HG03196 (cell line): ENCODE data around the gene COP1.
"Not testable (repeated sequence)": the region's sequence is repeated elsewhere in the genome, so short reads cannot be mapped to it uniquely, and the experiment has no call there.

Source experiments
- ATAC-seq: cut with Tn5 transposase; IDR thresholded peaks from one replicate; pipeline ENCODE4 v1.9.1; 2021; ENCODE audit not compliant: unreplicated experiment

COP1 gene

DNA sequence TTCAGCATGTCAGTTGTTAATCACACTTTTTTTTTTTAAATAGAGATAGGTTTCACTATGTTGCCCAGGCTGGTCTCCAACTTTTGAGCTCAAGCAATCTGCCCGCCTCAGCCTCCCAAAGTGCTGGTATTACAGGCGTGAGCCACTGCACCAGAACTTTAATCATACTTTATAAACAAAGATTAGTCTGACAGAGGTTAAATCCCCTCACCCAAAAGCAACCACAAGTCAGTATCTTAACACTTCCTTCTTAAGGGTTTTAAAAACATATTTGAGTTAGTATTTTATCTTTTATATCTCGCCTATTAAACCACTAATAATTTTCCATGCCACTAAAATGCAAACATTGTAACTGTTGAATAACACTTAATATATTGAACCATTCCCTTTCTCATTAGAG, 70.2 kb downstream of the COP1 start:
- ATAC-seq = no peak

DNA sequence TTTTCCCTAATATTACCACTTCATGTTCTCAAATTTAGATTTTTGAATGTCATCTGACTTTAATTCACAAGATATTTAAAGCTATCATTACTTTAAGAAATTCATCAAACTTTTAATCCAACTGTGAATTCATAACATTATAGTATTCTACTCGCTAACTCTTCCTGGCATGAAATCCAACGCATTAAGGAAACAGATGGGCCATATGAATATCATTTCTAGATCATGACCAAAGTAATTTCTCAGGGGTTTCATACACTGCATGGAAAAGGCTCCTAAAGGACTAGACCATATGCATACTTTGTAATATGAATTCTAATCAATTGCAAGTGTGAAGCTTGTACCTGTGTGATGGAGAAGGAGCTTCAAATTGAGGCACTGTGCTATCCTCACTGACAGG, 72.4 kb downstream of the COP1 start:
- ATAC-seq = no peak

DNA sequence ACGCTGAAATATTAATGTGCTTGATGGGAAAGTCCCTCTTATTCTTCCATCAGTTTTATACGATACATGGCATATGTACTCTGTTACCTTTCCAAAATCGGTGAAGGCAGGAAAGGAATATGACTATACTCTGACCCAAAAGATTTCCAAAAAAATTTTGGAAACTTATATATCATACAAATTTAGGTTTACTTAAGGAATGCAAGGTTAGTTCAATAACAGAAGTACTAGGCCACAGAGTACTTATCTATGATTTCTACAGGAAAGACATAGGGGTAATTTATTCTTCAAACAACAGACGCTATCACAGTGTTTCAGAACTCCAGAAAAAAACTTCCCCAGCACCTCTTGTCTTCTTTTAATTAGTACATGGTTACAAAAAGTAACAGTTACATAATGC, 84.8 kb downstream of the COP1 start:
- ATAC-seq = no peak

DNA sequence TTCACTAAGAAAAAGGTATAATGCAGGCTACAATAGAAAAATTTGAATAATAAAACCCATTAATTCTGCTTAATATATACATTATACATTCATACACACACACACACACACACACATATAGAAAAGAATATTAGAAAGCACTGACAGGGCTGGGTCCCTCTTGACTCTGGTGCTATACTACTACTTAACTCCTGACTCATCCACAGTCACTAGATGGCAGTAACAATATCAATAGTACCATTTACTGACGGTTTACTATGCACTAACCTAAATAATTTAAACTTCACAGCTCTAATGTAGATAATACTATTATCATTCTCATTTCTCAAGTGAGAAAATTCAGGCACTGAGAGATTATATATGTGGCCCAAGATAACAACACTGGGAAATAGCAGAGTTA, 87.5 kb downstream of the COP1 start:
- no peak for ATAC-seq

DNA sequence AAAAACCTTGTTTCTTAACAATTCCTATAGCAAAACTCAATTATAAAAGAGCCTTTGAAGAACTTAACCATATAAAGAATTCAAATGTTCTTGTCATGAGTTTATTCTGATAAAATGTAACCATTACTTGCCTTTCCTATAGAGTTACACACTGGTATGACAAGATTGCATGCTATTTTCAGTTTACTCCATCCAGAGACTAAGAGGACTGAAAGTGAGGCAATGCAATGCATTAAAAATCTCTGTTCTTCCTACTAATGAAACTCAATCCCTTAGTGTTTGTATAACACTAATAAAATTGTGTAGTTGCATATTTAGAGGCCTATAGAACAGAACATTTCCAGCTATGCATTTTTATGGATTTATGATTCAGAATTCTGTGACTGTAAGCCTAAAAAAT, 88.1 kb downstream of the COP1 start:
- ATAC-seq = no peak

DNA sequence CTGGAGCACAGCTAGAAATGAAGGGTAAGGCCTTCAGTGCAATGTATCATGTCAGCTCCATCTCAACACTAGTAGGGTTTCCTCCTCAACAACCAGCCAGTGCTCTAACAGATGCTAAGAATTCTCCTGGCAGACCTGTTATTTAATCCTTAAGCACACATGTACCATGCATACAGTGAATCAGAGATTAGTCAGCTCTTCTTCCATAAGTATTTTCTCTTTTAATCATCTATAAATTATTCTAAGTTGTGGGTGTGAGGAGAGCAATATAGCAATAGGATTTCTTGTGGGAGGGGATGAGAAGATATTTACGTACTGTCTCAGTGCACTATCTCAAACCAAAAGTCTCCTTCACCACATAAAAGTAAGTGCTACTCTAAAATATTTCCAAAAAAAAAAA, 95.3 kb downstream of the COP1 start:
- no peak for ATAC-seq

DNA sequence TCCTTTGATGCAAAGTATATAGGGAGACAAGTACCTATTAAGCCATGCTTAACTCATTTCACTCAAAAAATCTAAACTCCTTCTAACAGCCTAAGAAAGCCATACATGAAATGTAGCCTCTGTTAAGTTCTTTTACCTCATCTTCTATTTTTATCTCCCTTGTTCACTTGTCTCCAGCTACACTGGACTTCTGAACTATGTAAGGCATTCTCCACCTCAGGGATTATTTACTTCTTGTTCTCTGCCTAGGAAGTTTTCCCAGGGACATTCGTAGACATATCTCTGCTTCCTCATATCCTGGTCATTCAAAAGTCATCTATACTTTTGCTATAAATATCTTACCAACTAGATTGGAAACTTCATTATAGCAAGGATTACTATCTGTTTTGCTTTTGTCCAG, 96.9 kb downstream of the COP1 start:
- no peak for ATAC-seq

DNA sequence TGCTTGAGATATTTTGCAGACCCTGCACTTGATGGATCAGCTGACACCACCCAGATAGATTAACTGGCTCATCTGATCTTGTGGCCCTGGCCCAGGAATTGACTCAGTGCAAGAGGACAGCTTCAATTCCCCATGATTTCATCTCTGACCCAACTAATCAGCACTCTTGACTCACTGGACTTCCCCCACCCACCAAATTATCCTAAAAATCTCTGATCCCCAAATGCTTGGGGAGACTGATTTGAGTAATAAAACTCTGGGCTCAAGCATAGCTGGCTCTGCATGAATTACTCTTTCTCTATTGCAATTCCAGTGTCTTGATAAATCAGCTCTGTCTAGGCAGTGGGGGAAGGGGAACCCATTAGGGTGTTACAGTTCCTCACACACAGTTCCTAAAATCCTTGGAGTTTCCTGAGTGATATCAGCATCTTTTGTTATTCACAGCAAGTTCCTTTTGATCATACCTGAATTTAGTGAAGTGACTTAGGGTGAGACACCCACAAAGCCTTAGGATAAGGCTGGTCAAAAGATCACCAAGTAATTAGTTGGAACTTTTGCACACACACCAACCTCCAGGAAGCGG, 104.2 kb downstream of the COP1 start:
- no peak for ATAC-seq

DNA sequence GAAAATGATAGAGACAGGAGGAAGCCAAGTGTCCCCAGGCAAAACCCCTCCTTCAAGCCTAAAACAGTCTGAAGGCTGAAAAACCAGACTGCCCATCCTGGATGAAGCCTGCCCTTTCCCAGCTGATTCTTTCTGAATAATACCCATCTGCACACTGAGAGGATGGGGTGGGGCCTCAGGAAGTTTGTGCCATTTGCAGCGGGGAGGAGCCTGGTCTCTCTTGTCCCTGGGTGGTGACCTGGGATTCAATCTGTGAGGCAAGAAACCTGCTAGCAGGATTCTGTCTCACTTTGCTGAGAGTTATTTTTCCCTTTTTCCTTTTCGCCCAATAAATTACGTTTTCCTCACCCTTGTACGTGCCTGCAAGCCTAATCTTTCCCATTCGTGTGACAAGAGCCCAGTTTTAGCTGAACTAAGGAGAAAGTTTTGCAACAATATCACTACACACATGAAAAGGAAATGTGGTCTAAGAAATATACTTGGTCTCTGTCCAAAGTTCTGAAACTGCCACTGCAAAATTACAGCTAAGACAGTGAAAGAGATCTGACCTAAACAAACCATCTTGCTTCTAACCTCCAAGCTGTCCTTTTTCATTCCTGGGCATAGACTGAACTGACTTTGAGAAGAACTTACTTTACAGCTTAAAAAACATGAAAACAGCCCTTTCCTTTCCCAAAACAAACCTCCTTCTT, 105.0 kb downstream of the COP1 start:
- no peak for ATAC-seq

DNA sequence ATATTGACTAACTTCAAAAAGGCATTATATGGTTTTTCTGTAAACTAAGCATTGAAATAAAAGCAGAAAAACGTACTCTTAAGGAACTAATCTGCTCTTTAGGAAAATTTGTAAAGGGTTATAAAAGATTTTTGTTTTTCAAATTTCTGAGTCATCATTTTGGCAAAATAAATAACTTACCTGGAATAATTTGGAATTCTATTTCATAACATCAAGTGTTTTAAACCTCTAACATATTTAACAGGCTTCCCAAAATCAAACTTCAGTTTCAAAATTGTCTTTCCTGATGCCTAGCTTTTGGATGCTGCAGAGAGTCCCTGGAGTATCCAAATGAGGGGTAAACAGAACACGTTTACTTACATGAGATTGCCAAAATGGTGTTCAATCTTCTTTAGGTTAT, 108.5 kb downstream of the COP1 start:
- no peak for ATAC-seq

DNA sequence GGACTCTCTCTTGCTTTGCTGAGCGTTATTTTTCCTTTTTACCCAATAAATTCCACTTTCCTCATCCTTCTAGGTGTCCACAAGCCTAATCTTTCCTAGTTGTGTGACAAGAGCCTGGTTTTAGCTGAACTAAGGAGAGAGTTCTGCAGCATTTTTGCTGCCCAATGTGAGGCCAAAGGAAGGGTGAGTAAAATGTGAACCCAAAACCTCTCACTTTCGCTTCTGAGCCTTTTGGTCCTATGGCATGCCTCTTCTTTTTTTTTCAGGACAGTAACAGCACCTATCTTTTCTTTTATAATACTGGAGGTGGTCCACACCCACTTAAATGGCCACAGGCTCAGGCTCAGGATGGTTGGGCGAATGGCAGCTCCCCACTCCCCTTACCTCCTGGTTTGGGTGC, 111.1 kb downstream of the COP1 start:
- no peak for ATAC-seq

DNA sequence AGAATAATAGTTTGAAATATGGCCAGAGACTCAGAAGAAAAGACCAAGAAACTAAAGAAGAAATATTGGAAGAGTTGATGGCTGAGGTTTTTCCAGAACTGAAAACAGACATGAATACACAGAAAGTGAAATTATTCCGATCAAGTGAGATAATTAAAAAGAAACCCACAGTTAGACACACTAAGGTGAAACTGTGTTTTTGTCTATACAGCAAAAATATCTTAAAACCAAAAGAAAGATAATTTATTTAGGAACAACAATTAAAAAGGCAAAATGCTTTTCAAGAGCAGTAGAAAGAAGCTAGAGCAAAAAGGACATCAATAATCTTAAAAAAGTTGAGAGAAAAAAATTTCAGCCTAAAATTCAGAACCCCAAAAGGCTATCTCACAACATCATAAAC, 116.3 kb downstream of the COP1 start:
- no peak for ATAC-seq

DNA sequence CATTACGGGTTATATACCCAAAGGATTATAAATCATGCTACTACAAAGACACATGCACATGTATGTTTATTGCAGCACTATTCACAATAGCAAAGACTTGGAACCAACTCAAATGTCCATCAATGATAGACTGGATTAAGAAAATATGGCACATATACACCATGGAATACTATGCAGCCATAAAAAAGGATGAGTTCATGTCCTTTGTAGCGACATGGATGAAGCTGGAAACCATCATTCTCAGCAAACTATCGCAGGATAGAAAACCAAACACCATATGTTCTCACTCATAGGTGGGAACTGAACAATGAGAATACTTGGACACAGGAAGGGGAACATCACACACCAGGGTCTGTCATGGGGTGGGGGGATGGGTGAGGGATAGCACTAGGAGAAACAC, 119.3 kb downstream of the COP1 start:
- ATAC-seq = not testable (repeated sequence)

DNA sequence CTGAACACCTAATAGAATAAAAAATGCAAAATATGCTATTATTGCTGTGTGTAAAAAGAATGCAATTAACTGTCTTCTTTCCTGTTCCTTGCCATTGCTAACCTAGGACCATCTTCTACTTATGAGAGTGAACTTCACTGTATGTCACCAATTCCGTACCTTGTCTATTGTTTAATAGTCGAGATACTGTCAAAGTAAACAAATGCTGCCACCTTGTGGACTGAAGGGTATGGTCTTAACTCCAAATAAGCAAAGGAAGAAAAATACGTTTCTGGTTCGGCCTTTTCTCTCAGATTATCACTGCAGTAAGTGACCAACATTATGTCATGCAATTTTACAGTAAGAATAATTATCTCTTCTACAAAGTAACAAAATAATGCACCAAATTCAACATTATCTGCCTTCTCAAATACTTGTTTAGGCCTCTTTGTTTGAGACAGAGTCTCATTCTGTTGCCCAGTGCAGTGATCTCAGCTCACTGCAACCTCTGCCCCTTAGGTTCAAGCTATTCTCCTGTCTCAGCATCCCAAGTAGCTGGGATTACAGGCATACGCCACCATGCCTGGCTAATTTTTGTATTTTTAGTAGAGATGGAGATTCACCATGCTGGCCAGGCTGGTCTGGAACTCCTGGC, 133.4 kb downstream of the COP1 start:
- ATAC-seq = no peak

DNA sequence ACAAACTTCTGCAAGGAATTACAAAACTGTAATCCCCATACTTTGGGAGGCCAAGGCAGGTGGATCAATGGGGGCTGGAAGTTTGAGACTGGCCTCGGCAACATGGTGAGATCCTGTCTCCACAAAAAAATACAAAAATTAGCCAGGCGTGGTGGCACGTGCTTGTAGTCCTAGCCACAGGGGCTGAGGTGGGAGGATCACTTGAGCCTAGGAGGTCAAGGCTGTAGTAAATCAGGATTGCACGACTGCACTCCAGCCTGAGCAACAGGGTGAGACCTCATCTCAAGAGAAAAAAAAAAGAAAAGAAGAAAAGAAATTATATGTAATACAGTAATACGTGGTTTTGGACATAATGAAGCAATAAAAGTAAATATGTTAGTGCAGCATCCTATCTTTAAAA, 138.2 kb downstream of the COP1 start:
- ATAC-seq = no peak

DNA sequence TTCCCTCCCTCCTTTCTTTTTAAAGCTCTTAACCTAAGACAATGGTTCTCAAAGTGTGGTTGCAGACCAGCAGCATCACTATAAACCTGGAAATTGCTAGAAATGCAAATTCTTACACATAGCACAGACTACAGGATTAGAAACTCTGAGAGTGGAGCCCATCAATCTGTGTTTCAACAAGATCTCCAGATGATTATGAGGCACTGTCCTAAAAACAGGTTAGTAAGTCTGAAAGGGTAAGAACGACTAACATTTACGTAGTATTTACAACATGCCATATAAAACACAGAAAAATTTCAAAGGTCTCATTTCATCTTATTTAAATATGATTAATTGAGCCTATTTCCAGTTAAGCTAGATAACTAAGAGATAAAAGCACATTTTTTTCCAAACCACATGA, 138.8 kb downstream of the COP1 start:
- ATAC-seq = no peak

DNA sequence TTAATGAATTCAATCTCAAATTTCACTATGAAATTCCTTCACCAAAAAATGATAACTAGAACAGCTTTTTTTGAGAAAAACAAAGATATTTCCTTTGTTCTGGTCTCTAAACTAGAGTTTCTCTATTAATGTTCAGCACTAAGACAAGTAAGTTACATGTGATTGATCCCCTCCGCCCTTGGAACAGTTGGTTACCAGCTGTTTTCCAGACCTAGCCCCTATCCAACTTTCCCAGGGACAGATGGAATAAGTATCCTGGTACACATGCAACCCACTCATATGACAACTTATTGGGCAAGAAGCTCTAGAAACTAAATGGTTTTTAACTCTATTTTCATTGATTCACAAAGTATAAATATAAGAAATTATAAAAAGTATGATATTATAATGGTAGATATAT, 140.4 kb downstream of the COP1 start:
- ATAC-seq = no peak

DNA sequence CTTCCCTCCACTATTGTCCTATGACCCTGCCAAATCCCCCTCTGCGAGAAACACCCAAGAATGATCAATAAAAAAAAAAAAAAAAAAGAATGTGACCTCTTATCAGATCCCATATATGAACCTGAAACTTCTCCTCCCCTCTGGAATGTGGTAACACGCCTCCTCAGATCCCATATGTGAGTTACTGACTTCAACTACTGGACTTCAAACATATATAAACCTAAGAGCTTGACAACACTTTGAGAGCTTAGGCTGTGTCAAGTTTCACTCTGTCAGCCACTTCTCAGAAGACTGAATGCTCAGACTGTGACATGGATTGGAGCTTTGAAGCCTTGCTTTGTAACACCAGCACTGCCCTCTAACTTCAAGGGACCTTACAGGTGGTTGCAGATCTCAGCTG, 148.4 kb downstream of the COP1 start:
- no peak for ATAC-seq

DNA sequence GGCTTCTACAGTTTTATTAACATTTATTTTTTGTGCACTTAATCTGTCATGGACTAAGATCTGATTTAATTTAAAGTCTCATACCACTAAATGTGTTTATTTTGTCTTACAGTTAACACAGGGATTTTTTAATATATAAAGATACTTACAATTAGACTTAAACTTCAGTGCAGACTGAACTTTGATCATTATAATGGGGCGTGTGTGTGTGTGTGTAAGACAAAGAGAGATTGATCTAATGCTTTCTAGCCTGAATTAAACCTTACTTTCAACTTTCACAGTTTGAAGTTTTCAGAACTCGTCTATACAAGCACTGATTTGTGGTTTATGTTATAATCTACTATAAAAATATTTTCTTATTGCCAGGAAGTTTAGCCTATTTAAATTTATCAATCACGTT, 150.8 kb downstream of the COP1 start:
- ATAC-seq = no peak

DNA sequence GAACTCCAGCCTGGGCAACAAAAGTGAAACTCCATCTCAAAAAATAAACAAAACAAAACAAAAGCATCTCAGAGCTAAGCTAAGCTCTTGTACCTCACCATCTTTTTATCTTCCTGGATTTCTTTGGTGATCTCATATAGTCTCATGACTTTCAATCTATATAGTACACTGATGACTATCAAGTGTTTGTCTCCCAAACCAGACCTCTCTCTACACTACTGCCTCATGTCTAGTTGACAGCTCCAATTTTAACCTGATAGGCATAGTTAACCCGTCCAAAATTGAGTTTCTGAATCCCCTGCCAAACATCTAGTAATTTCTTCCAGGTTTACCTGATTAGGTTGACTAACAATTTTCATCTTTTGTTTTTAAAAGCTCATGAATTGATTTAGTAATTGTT, 151.7 kb downstream of the COP1 start:
- no peak for ATAC-seq

DNA sequence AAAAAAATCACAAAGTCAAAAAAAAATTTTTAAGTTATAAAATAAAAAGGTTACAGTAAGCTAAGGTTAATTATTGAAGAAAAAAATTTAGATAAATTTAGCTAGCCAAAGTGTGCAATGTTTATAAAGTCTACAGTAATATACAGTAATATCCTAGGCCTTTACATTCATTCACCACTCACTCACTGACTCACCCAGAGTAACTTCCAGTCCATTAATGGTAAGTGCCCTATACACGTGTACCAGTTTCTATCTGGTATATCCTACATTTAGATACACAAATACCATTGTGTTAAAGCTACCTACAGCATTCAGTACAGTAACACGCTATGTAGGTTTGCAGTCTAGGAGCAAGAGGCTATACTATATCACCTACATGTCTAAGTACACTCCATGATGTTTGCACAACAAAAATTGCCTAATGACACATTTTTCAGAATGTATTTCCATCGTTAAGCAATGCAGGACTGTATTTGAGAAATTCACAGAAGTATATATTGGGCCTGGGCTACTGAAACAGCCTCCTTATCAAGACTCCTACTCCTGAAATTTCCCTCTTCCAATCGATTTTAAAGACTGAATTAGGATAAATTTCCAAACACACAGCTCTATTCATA, 155.1 kb downstream of the COP1 start:
- no peak for ATAC-seq

DNA sequence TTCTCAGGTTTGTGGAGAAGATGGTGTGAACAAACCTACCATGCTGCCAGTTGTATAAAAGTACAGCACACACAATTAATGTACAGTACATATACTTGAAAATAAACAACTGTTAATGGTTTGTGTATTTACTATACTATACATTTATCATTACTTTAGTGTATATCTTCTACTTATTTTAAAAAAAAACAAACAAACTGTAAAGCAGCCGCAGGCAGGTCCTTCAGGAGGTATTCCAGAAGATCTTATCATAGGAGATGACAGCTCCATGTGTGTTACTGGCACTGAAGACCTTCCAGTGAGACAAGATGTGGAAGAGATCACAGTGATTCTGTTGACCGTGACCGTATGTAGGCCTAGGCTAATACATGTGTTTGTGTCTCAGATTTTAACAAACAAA, 155.7 kb downstream of the COP1 start:
- no peak for ATAC-seq
